Activated CD8-positive, alpha-beta memory T cell treated with anti-CD3 and anti-CD28 coated beads for 36 hours (primary cell): ENCODE results near the gene VEGFD. TPM values are rescaled to one million over a fixed set of nuclear protein-coding genes. Genes with fewer than 3 reads are reported as not detected.

Experiments used
- CTCF ChIA-PET: fragments of 350-600 bp; sonication (Branson Sonifier 250); formaldehyde crosslinking; loops from one replicate; lab custom pipeline; 2021; ENCODE audit warnings: antibody characterized with exemption; lab: Charles Lee
- POLR2A ChIA-PET: fragments of 350-600 bp; sonication (Branson Sonifier 250); formaldehyde crosslinking; loops from one replicate; lab custom pipeline; 2021; ENCODE audit warnings: antibody characterized with exemption; lab: Charles Lee
- total RNA-seq, 2 experiments: library from RNA; stranded (reverse); gene quantifications; one replicate each; pipeline ENCODE4 v1.2.3, GENCODE V29; 2021

VEGFD gene
- total RNA-seq, 2 experiments from 2014 or later = not detected

- CTCF ChIA-PET = no interaction called here
- POLR2A ChIA-PET = interaction anchor here (0.5 kb wide), 1 partner anchor 171 kb away, joined by 3 read pairs; no protein-coding TSS in a partner anchor
These were observed 17.5 kb downstream of the VEGFD start for GRCh38 chrX:15366506-15367352.

GRCh38 chrX:15359701-15360100 is 24.5 kb downstream of the VEGFD start:
- ChIA-PET POLR2A (no interaction called here), CTCF (no interaction called here)

GRCh38 chrX:15358533-15358932 is 25.7 kb downstream of the VEGFD start:
- ChIA-PET POLR2A (no interaction called here), CTCF (no interaction called here)

- POLR2A ChIA-PET = no interaction called here
- CTCF ChIA-PET = no interaction called here
These were observed 27.8 kb downstream of the VEGFD start for GRCh38 chrX:15356444-15356843.

GRCh38 chrX:15350329-15350996 is 33.8 kb downstream of the VEGFD start:
- POLR2A ChIA-PET = no interaction called here
- CTCF ChIA-PET = no interaction called here

- POLR2A ChIA-PET = no interaction called here
- CTCF ChIA-PET = interaction anchor here (0.6 kb wide), 1 partner anchor 477 kb away, joined by 3 read pairs; no protein-coding TSS in a partner anchor
These were observed 35.2 kb downstream of the VEGFD start for GRCh38 chrX:15349046-15349445.

GRCh38 chrX:15345976-15346375 is 38.2 kb downstream of the VEGFD start:
- ChIA-PET CTCF (no interaction called here), POLR2A (no interaction called here)

- POLR2A ChIA-PET = no interaction called here
- CTCF ChIA-PET = no interaction called here
These were observed 40.1 kb downstream of the VEGFD start for GRCh38 chrX:15344106-15344505.

GRCh38 chrX:15343075-15343476 is 41.1 kb downstream of the VEGFD start:
- CTCF ChIA-PET = no interaction called here

GRCh38 chrX:15340867-15341266 is 43.3 kb downstream of the VEGFD start:
- CTCF ChIA-PET = no interaction called here
- POLR2A ChIA-PET = no interaction called here

More at GRCh38 chrX:15343075-15343476, 41.1 kb downstream of the VEGFD start:
- POLR2A ChIA-PET = no interaction called here

- POLR2A ChIA-PET = interaction anchor here (0.6 to 1.6 kb wide), 2 partner anchors 124 to 402 kb away, joined by 4 to 5 read pairs; partner anchors contain the start of gene CA5B
- CTCF ChIA-PET = interaction anchor here (1.2 kb wide), 1 partner anchor 11 kb away, joined by 3 read pairs; no protein-coding TSS in a partner anchor
These were observed 48.2 kb downstream of the VEGFD start for GRCh38 chrX:15336023-15336413.

GRCh38 chrX:15335135-15336022 is 48.8 kb downstream of the VEGFD start, which contains the start of gene PIGA:
Gene PIGA, minus strand, starts transcription at chrX:15335523. Its CDS starts 3,593 bp downstream, at chrX:15331930.
- ChIA-PET POLR2A (interaction anchor here (1.6 kb wide), 1 partner anchor 403 kb away, joined by 4 read pairs; the partner anchor contains the start of gene CA5B), CTCF (interaction anchor here (1.2 kb wide), 1 partner anchor 12 kb away, joined by 3 read pairs; no protein-coding TSS in a partner anchor)

- POLR2A ChIA-PET = interaction anchor here (1.6 kb wide), 1 partner anchor 404 kb away, joined by 4 read pairs; the partner anchor contains the start of gene CA5B
- CTCF ChIA-PET = no interaction called here
These were observed 49.7 kb downstream of the VEGFD start for GRCh38 chrX:15334561-15334960.

GRCh38 chrX:15328821-15329220 is 55.4 kb downstream of the VEGFD start:
- CTCF ChIA-PET = no interaction called here
- POLR2A ChIA-PET = interaction anchor here (0.5 kb wide), 1 partner anchor 16 kb away, joined by 4 read pairs; no protein-coding TSS in a partner anchor

GRCh38 chrX:15328131-15328530 is 56.1 kb downstream of the VEGFD start:
- CTCF ChIA-PET = no interaction called here

GRCh38 chrX:15322472-15322871 is 61.7 kb downstream of the VEGFD start:
- CTCF ChIA-PET = no interaction called here
- POLR2A ChIA-PET = no interaction called here

More at GRCh38 chrX:15328131-15328530, 56.1 kb downstream of the VEGFD start:
- POLR2A ChIA-PET = no interaction called here

GRCh38 chrX:15322072-15322471 is 62.1 kb downstream of the VEGFD start:
- ChIA-PET CTCF (no interaction called here), POLR2A (no interaction called here)

GRCh38 chrX:15321447-15321846 is 62.8 kb downstream of the VEGFD start:
- CTCF ChIA-PET = no interaction called here

GRCh38 chrX:15320297-15320696 is 63.9 kb downstream of the VEGFD start:
- POLR2A ChIA-PET = no interaction called here
- CTCF ChIA-PET = no interaction called here

More at GRCh38 chrX:15321447-15321846, 62.8 kb downstream of the VEGFD start:
- POLR2A ChIA-PET = no interaction called here
